ENCODE measurements around the gene SCG3.
"Not testable (repeated sequence)": the region's sequence is repeated elsewhere in the genome, so short reads cannot be mapped to it uniquely, and the experiment has no call there.

The SCG3 gene

GRCh38 chr15:51681303-51681963 is at the start of gene SCG3:
Gene SCG3, plus strand, starts transcription at chr15:51681503. Its CDS starts 253 bp downstream, at chr15:51681756.
- DNase-seq (ENCODE audit: low spot score), result peak; percentile 32

GRCh38 chr15:51634591-51635198 is 46.6 kb upstream of the SCG3 start:
- no peak for DNase-seq (ENCODE audit: low spot score)

- no peak for DNase-seq (ENCODE audit: low spot score)
Measured at GRCh38 chr15:51641490-51642130, 39.7 kb upstream of the SCG3 start.

- DNase-seq (ENCODE audit: low spot score), result no peak
Measured at GRCh38 chr15:51642696-51643095, 38.6 kb upstream of the SCG3 start.

- peak; percentile 31 for DNase-seq (ENCODE audit: low spot score)
Measured at GRCh38 chr15:51647128-51647562, 34.2 kb upstream of the SCG3 start.

GRCh38 chr15:51648101-51648500 is 33.2 kb upstream of the SCG3 start:
- not testable (repeated sequence) for DNase-seq (ENCODE audit: low spot score)

- DNase-seq (ENCODE audit: low spot score), result not testable (repeated sequence)
Measured at GRCh38 chr15:51648643-51649042, 32.7 kb upstream of the SCG3 start.

GRCh38 chr15:51649659-51650521 is 31.4 kb upstream of the SCG3 start:
- peak; percentile 52 for DNase-seq (ENCODE audit: low spot score)

- no peak for DNase-seq (ENCODE audit: low spot score)
Measured at GRCh38 chr15:51652084-51652668, 29.1 kb upstream of the SCG3 start.

- DNase-seq (ENCODE audit: low spot score), result not testable (repeated sequence)
Measured at GRCh38 chr15:51655401-51656057, 25.8 kb upstream of the SCG3 start.

- DNase-seq (ENCODE audit: low spot score), result no peak
Measured at GRCh38 chr15:51658664-51659063, 22.6 kb upstream of the SCG3 start.

- no peak for DNase-seq (ENCODE audit: low spot score)
Measured at GRCh38 chr15:51661072-51661471, 20.2 kb upstream of the SCG3 start.

- no peak for DNase-seq (ENCODE audit: low spot score)
Measured at GRCh38 chr15:51667478-51667877, 13.8 kb upstream of the SCG3 start.

- DNase-seq (ENCODE audit: low spot score), result no peak
Measured at GRCh38 chr15:51668446-51668845, 12.9 kb upstream of the SCG3 start.

- DNase-seq (ENCODE audit: low spot score), result no peak
Measured at GRCh38 chr15:51669381-51669780, 11.9 kb upstream of the SCG3 start.

GRCh38 chr15:51672155-51672687 is 9.1 kb upstream of the SCG3 start:
- DNase-seq (ENCODE audit: low spot score), result no peak

GRCh38 chr15:51672913-51673857 is 8.1 kb upstream of the SCG3 start:
- no peak for DNase-seq (ENCODE audit: low spot score)

GRCh38 chr15:51675234-51675633 is 6.1 kb upstream of the SCG3 start:
- DNase-seq (ENCODE audit: low spot score), result no peak

- no peak for DNase-seq (ENCODE audit: low spot score)
Measured at GRCh38 chr15:51677021-51677420, 4.3 kb upstream of the SCG3 start.

- no peak for DNase-seq (ENCODE audit: low spot score)
Measured at GRCh38 chr15:51677452-51677851, 3.9 kb upstream of the SCG3 start.

Data from AG08396 (cell line).